ENCODE data around the gene ZWILCH. TPM values are rescaled to one million over a fixed set of nuclear protein-coding genes. Genes with fewer than 3 reads are reported as not detected.

The ZWILCH gene
- total RNA-seq, 1 experiment from 2014 or later: 21.6 TPM

GRCh38 chr15:66489179-66489791, 15.8 kb upstream of the ZWILCH start:
- ChIA-PET POLR2A (no interaction called here), CTCF (interaction anchor here (1.0 kb wide), 1 partner anchor 9 kb away, joined by 3 read pairs; the partner anchor contains the start of gene SNAPC5)
- peaks cover 74% of the 10 kb centered on the region for H3K36me3 Mint-ChIP-seq (ENCODE audit: insufficient read depth, unreplicated experiment)
- intact Hi-C loops (cut with micrococcal nuclease; ENCODE audit: unreplicated experiment): no loop called here
- DNase-seq: no peak
- H3K36me3 ChIP-seq (ENCODE audit: control insufficient read depth, insufficient read depth, low read length): no peaks in the 10 kb centered on the region; the same call in 1 of the 2 replicates
- no peak for TF ChIP-seq CTCF (IDR thresholded peaks at IDR 0.05; ENCODE audit: insufficient read depth in 1 of 2, low read depth in 1 of 2, low read length in 1 of 2, severe bottlenecking in 1 of 2, unreplicated experiment in 1 of 2)
- no peak overlapping the region for H3K27ac Mint-ChIP-seq (ENCODE audit: unreplicated experiment)
- H3K9me3 Mint-ChIP-seq (ENCODE audit: unreplicated experiment): no peaks in the 10 kb centered on the region
- no peak overlapping the region for H3K4me3 ChIP-seq (ENCODE audit: low read depth, low read length)
- no peak overlapping the region for H3K4me3 Mint-ChIP-seq (ENCODE audit: unreplicated experiment)
- no peaks in the 10 kb centered on the region for H3K4me1 Mint-ChIP-seq (ENCODE audit: low read depth, unreplicated experiment)
- no peaks in the 10 kb centered on the region for H3K27me3 ChIP-seq (replicated peaks; ENCODE audit: control insufficient read depth, insufficient read depth, low read length)
- no peaks in the 10 kb centered on the region for H3K4me1 ChIP-seq
- no peaks in the 10 kb centered on the region for H3K9me3 ChIP-seq
- no TSS peak for BruUV-seq (replicated peaks)
- H3K27me3 Mint-ChIP-seq (ENCODE audit: insufficient read depth, unreplicated experiment): no peaks in the 10 kb centered on the region

GRCh38 chr15:66491846-66492245, 13.3 kb upstream of the ZWILCH start:
- intact Hi-C loops (cut with micrococcal nuclease; ENCODE audit: unreplicated experiment): no loop called here
- Histone ChIP-seq H3K9me3 (no peaks in the 10 kb centered on the region), H3K27me3 (replicated peaks; ENCODE audit: control insufficient read depth, insufficient read depth, low read length) (no peaks in the 10 kb centered on the region), H3K4me1 (peaks cover 3% of the 10 kb centered on the region; the same call in 1 of the 2 replicates), H3K4me3 (ENCODE audit: low read depth, low read length) (no peak overlapping the region), H3K36me3 (ENCODE audit: control insufficient read depth, insufficient read depth, low read length) (no peaks in the 10 kb centered on the region; the same call in 1 of the 2 replicates)
- POLR2A ChIA-PET: no interaction called here
- Mint-ChIP-seq H3K9me3 (ENCODE audit: unreplicated experiment) (no peaks in the 10 kb centered on the region), H3K4me3 (ENCODE audit: unreplicated experiment) (no peak overlapping the region), H3K4me1 (ENCODE audit: low read depth, unreplicated experiment) (peaks cover 6% of the 10 kb centered on the region), H3K27ac (ENCODE audit: unreplicated experiment) (no peak overlapping the region), H3K36me3 (ENCODE audit: insufficient read depth, unreplicated experiment) (peaks cover 79% of the 10 kb centered on the region), H3K27me3 (ENCODE audit: insufficient read depth, unreplicated experiment) (no peaks in the 10 kb centered on the region)
- no TSS peak for BruUV-seq (replicated peaks)
- TF ChIP-seq CTCF (IDR thresholded peaks at IDR 0.05; ENCODE audit: insufficient read depth in 1 of 2, low read depth in 1 of 2, low read length in 1 of 2, severe bottlenecking in 1 of 2, unreplicated experiment in 1 of 2): no peak
- CTCF ChIA-PET: no interaction called here
- no peak for DNase-seq

- BruUV-seq (replicated peaks): no TSS peak
- no peak overlapping the region for H3K4me3 Mint-ChIP-seq (ENCODE audit: unreplicated experiment)
- H3K27ac Mint-ChIP-seq (ENCODE audit: unreplicated experiment): no peak overlapping the region
- TF ChIP-seq CTCF (IDR thresholded peaks at IDR 0.05; ENCODE audit: insufficient read depth in 1 of 2, low read depth in 1 of 2, low read length in 1 of 2, severe bottlenecking in 1 of 2, unreplicated experiment in 1 of 2): no peak
- H3K36me3 ChIP-seq (ENCODE audit: control insufficient read depth, insufficient read depth, low read length): no peaks in the 10 kb centered on the region
- H3K4me1 Mint-ChIP-seq (ENCODE audit: low read depth, unreplicated experiment): peaks cover 6% of the 10 kb centered on the region
- H3K27me3 Mint-ChIP-seq (ENCODE audit: insufficient read depth, unreplicated experiment): no peaks in the 10 kb centered on the region
- no peak overlapping the region for H3K4me3 ChIP-seq (ENCODE audit: low read depth, low read length)
- intact Hi-C loops (cut with micrococcal nuclease; ENCODE audit: unreplicated experiment): no loop called here
- H3K36me3 Mint-ChIP-seq (ENCODE audit: insufficient read depth, unreplicated experiment): peaks cover 85% of the 10 kb centered on the region
- POLR2A ChIA-PET: no interaction called here
- peaks cover 4% of the 10 kb centered on the region; the same call in 1 of the 2 replicates for H3K4me1 ChIP-seq
- CTCF ChIA-PET: no interaction called here
- H3K9me3 Mint-ChIP-seq (ENCODE audit: unreplicated experiment): no peaks in the 10 kb centered on the region
- H3K9me3 ChIP-seq: no peaks in the 10 kb centered on the region
- no peaks in the 10 kb centered on the region for H3K27me3 ChIP-seq (replicated peaks; ENCODE audit: control insufficient read depth, insufficient read depth, low read length)
- DNase-seq: no peak
Observed at GRCh38 chr15:66494262-66494661, 10.9 kb upstream of the ZWILCH start.

Data from Caco-2 (cell line).